Measurements from ENCODE around the gene BIRC5.

GRCh38 chr17:78252111-78252634, 38.1 kb downstream of the BIRC5 start:
- TF ChIP-seq SPI1 (IDR thresholded peaks at IDR 0.05; ENCODE audit: low read depth, low read length) = peak; percentile 83
- TF ChIP-seq POLR2A (IDR thresholded peaks at IDR 0.05; ENCODE audit: low read depth, low read length) = no peak
- TF ChIP-seq POLR2AphosphoS5 (IDR thresholded peaks at IDR 0.05; ENCODE audit: low read depth, low read length) = no peak
- TF ChIP-seq TAF1 (IDR thresholded peaks at IDR 0.05; ENCODE audit: low read depth, low read length) = no peak
- TF ChIP-seq POU2F2 (IDR thresholded peaks at IDR 0.05; ENCODE audit: low read depth, low read length) = no peak
- no peak for TF ChIP-seq PAX5 (IDR thresholded peaks at IDR 0.05; ENCODE audit: insufficient read depth, low read length, severe bottlenecking)
